ENCODE measurements around the gene DHRS13. TPM values are rescaled to one million over a fixed set of nuclear protein-coding genes. Genes with fewer than 3 reads are reported as not detected.
A peak's percentile ranks its signal among the peaks of the same experiment; 100 is the strongest.

The DHRS13 gene
- total RNA-seq, 1 donor from 2014 or later, result 8.2 TPM

DNA sequence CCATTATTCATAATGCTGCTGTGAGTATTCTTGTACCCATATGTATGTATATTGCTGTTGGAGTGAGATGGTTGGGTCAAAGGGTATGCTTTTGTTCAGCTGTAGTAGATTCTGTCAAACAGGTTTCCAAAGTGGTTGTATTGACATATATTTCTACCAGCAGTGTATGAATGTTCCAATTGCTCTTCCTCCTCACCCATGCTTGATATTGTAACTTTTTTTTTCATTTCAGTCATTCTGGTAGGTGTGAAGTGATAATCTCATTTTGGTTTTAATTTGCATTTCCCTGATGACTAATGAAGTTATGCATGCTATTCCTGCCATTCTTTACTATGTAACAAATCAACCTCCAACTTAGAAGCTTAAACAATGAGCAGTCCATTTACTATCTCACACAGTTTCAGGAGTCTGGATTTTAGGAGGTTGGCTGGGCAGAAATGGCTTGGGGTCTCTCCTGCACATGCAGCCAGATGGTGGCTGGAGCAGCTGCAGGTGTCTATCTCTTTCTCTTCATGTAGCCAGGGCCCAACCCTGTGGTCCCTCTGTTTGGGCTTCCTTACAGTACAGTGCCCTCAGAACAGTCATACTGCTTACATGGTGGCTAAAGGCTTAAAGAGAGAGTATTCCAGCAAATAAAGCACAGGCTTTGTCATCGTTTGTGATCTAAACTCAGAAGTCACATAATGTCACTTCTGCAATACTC lies 26.9 kb downstream of the DHRS13 start:
- no peak for DNase-seq (ENCODE audit: low spot score)
- H3K27me3 Mint-ChIP-seq (ENCODE audit: unreplicated experiment), result peaks cover 1% of the 10 kb centered on the region
- H3K9me3 Mint-ChIP-seq (ENCODE audit: unreplicated experiment), result no peaks in the 10 kb centered on the region
- H3K27ac Mint-ChIP-seq (ENCODE audit: unreplicated experiment), result no peak overlapping the region
- TF ChIP-seq, protein P1, sequence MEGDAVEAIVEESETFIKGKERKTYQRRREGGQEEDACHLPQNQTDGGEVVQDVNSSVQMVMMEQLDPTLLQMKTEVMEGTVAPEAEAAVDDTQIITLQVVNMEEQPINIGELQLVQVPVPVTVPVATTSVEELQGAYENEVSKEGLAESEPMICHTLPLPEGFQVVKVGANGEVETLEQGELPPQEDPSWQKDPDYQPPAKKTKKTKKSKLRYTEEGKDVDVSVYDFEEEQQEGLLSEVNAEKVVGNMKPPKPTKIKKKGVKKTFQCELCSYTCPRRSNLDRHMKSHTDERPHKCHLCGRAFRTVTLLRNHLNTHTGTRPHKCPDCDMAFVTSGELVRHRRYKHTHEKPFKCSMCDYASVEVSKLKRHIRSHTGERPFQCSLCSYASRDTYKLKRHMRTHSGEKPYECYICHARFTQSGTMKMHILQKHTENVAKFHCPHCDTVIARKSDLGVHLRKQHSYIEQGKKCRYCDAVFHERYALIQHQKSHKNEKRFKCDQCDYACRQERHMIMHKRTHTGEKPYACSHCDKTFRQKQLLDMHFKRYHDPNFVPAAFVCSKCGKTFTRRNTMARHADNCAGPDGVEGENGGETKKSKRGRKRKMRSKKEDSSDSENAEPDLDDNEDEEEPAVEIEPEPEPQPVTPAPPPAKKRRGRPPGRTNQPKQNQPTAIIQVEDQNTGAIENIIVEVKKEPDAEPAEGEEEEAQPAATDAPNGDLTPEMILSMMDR (IDR thresholded peaks at IDR 0.05; ENCODE audit: unreplicated experiment), result no peak
- H3K4me3 Mint-ChIP-seq (ENCODE audit: unreplicated experiment), result no peak overlapping the region
- peaks cover 14% of the 10 kb centered on the region for H3K36me3 Mint-ChIP-seq (ENCODE audit: low read depth, unreplicated experiment)
- H3K4me1 Mint-ChIP-seq (ENCODE audit: unreplicated experiment), result peaks cover 4% of the 10 kb centered on the region

DNA sequence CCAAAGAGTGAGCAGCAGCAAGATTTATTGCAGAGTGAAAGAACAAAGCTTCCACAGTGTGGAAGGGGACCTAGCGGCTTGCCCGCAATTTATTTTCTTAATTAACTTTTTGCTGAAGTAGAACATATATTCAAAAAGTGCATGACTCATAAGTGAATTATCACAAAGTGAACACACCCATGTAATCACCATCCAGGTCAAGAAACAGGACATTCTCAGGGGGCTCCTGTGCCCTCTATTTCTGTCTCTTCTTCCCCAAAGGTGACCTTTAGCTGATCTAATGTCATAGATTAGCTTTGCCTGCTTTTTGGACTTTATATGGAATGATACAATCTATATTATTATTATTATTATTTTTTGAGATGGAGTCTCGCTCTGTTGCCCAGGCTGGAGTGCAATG lies 28.1 kb downstream of the DHRS13 start:
- Mint-ChIP-seq H3K4me3 (ENCODE audit: unreplicated experiment) (no peak overlapping the region), H3K27me3 (ENCODE audit: unreplicated experiment) (peaks cover 1% of the 10 kb centered on the region), H3K9me3 (ENCODE audit: unreplicated experiment) (no peaks in the 10 kb centered on the region), H3K27ac (ENCODE audit: unreplicated experiment) (no peak overlapping the region), H3K36me3 (ENCODE audit: low read depth, unreplicated experiment) (peaks cover 7% of the 10 kb centered on the region), H3K4me1 (ENCODE audit: unreplicated experiment) (peaks cover 4% of the 10 kb centered on the region)
- no peak for DNase-seq (ENCODE audit: low spot score)
- TF ChIP-seq, protein P1 (IDR thresholded peaks at IDR 0.05; ENCODE audit: unreplicated experiment), result no peak

DNA sequence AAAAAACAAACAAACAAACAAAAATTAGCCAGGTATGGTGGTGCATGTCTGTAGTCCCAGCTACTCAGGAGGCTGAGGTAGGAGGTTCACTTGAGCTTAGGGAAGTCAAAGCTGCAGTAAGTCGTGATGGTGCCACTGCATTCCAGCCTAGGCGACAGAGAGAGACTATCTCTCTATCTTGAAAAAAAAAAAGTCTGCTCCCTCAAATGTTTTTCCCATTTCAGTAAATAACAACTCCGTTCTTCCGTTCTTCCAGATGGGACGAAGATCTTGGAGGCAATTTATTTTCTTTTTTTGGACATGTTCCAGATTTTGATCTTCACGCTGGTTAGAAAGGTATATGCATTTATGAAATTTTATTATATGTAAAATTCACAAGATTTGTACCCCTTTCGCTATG lies 29.0 kb downstream of the DHRS13 start:
- H3K9me3 Mint-ChIP-seq (ENCODE audit: unreplicated experiment), result no peaks in the 10 kb centered on the region
- TF ChIP-seq, protein P1 (IDR thresholded peaks at IDR 0.05; ENCODE audit: unreplicated experiment), result no peak
- peaks cover 4% of the 10 kb centered on the region for H3K4me1 Mint-ChIP-seq (ENCODE audit: unreplicated experiment)
- H3K27me3 Mint-ChIP-seq (ENCODE audit: unreplicated experiment), result peaks cover 1% of the 10 kb centered on the region
- peaks cover 7% of the 10 kb centered on the region for H3K36me3 Mint-ChIP-seq (ENCODE audit: low read depth, unreplicated experiment)
- no peak overlapping the region for H3K27ac Mint-ChIP-seq (ENCODE audit: unreplicated experiment)
- DNase-seq (ENCODE audit: low spot score), result no peak
- H3K4me3 Mint-ChIP-seq (ENCODE audit: unreplicated experiment), result peak overlapping the region; percentile 37

- H3K4me3 Mint-ChIP-seq (ENCODE audit: unreplicated experiment), result no peak overlapping the region
- H3K9me3 Mint-ChIP-seq (ENCODE audit: unreplicated experiment), result no peaks in the 10 kb centered on the region
- no peaks in the 10 kb centered on the region for H3K36me3 Mint-ChIP-seq (ENCODE audit: low read depth, unreplicated experiment)
- DNase-seq (ENCODE audit: low spot score), result no peak
- H3K27ac Mint-ChIP-seq (ENCODE audit: unreplicated experiment), result no peak overlapping the region
- H3K27me3 Mint-ChIP-seq (ENCODE audit: unreplicated experiment), result peaks cover 1% of the 10 kb centered on the region
- H3K4me1 Mint-ChIP-seq (ENCODE audit: unreplicated experiment), result peaks cover 5% of the 10 kb centered on the region
- TF ChIP-seq, protein P1 (IDR thresholded peaks at IDR 0.05; ENCODE audit: unreplicated experiment), result no peak
These were observed 31.8 kb downstream of the DHRS13 start for GRCh38 chr17:28871056-28871579.

DNA sequence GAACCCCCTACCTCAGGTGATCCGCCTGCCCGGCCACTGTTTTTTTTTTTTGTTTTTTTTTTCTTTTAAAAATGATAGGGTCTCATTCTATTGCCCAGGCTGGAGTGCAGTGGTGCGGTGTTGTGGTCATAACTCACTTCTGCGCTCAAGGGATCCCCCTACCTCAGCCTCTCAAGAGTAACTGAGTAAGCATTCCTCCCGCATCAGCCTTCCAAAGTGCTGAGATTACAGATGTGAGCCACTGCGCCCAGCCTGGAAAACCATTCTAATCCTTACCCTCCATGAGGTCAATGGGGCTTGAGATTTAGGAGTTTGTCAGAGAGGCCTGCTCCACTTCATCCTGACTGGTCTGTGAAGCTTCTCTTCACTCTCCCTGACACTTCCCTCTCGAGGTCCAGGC lies 35.6 kb downstream of the DHRS13 start:
- Mint-ChIP-seq H3K4me3 (ENCODE audit: unreplicated experiment) (no peak overlapping the region), H3K27me3 (ENCODE audit: unreplicated experiment) (no peaks in the 10 kb centered on the region), H3K36me3 (ENCODE audit: low read depth, unreplicated experiment) (peaks cover 8% of the 10 kb centered on the region), H3K9me3 (ENCODE audit: unreplicated experiment) (no peaks in the 10 kb centered on the region), H3K27ac (ENCODE audit: unreplicated experiment) (no peak overlapping the region), H3K4me1 (ENCODE audit: unreplicated experiment) (peaks cover 22% of the 10 kb centered on the region)
- DNase-seq (ENCODE audit: low spot score), result no peak
- TF ChIP-seq, protein P1 (IDR thresholded peaks at IDR 0.05; ENCODE audit: unreplicated experiment), result no peak
